Stimulated activated CD4-positive, alpha-beta T cell treated with anti-CD3 and anti-CD28 coated beads, TNF-alpha, amount 100 ng/mL, for 24 hours (primary cell): Measurements from ENCODE around the gene ARHGAP42.

Experiments
- DNase-seq, 3 experiments: peaks; one replicate each; pipeline ENCODE4 v3.0.0-alpha.2; 2020; ENCODE audit warnings: low read depth in 3 of 3

ARHGAP42 gene

DNA sequence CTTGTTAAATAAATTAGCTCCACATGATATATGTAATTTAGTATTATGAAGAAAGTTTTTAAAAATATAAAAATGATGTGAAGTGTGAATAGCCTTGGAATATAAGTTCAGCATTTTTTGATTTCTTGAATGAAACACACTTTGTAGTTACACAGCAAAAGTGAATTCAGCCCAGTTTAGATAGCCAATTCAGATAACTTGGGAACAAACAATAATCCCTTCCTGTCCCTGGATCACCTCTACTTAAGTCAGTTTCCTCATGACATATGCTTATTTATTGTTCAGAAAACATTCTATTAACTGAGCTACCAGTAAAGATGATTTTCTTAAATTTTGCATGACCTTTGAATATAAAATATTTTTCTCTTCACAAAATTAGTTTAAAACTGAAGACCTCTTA lies 335.2 kb downstream of the ARHGAP42 start:
- DNase-seq: no peak

- no peak for DNase-seq
These were observed 341.6 kb downstream of the ARHGAP42 start for GRCh38 chr11:101028644-101029043.

- DNase-seq: no peak
These were observed 342.9 kb downstream of the ARHGAP42 start for GRCh38 chr11:101030015-101030414.

DNA sequence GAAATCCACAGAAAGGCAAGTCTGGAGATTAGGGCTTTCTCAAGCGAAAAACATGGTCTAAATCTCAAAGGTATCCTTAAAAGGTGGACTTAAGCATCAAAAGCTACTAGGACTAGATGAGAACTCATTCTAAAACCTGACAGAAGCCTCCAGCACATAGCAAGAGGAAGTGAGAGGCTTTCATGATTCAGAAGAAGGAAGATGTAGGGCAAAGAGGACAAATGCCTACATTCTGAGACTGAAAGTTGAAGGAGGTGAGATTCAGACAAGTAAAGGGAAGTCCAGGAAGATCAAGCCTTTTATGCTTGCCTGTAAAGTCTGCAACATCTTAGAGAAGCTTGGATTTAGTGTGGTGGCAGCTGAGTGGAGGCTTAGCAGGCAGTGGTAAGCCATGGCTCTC lies 343.6 kb downstream of the ARHGAP42 start:
- no peak for DNase-seq

DNA sequence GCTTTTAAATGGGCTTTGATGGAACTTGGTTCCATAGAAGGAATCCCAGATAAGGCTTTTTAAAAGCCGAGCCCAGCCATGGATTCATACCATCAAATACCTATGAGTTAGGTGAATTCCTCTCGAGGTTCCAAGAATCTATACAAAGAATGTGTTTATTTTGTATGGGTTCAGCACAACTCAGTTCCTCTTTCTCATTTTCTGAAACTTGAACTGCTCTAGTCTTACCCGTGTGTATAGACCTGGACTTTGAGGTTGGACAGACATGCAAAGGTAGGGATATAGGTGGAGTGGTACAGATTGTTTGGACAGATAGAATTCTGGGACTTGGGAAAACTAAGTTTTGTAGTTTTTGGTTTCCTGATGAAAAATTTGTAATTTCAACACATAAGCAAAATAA lies 344.6 kb downstream of the ARHGAP42 start:
- no peak for DNase-seq

GRCh38 chr11:101032991-101033390 lies 345.9 kb downstream of the ARHGAP42 start:
- DNase-seq: no peak

DNA sequence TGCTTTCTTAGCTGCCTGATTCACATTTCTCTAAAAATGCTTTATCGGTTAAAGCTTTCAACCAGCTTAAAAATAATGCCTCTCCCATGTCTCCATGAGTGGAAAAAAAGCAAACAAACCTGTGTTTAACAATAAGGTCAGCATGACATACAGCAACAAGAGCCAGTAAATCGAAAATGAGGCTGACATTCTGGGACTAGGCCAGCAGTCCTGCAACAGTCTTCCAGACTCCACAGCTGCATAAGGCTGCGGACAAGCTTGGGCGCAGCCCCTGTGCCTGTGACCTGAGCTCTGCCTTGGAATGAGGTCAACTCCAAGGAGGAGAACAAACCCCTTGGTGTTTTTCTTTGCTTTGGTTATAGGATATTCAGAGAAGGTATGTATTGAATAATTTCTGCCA lies 347.0 kb downstream of the ARHGAP42 start:
- DNase-seq: no peak

GRCh38 chr11:101035872-101036271 lies 348.8 kb downstream of the ARHGAP42 start:
- no peak for DNase-seq
